Measurements from ENCODE around the gene B3GALNT1.

B3GALNT1 gene

GRCh38 chr3:161101609-161102008 is 3.5 kb downstream of the B3GALNT1 start:
- TF ChIP-seq FOXP2 (optimal IDR thresholded peaks at IDR 0.05; ENCODE audit: borderline replicate concordance, extremely low read depth, extremely low read length, insufficient read depth) (no peak), REST (IDR thresholded peaks at IDR 0.05; ENCODE audit: insufficient read depth in 1 of 2, low read depth in 2 of 2, low read length in 2 of 2) (no peak), POLR2AphosphoS5 (IDR thresholded peaks at IDR 0.05; ENCODE audit: low read depth, low read length) (no peak), SIN3A (IDR thresholded peaks at IDR 0.05; ENCODE audit: borderline replicate concordance, insufficient read depth, low read length) (no peak), TAF1 (IDR thresholded peaks at IDR 0.05; ENCODE audit: borderline replicate concordance, insufficient read depth, low read length) (no peak)

- TF ChIP-seq SIN3A (IDR thresholded peaks at IDR 0.05; ENCODE audit: borderline replicate concordance, insufficient read depth, low read length) (no peak), FOXP2 (optimal IDR thresholded peaks at IDR 0.05; ENCODE audit: borderline replicate concordance, extremely low read depth, extremely low read length, insufficient read depth) (no peak), REST (IDR thresholded peaks at IDR 0.05; ENCODE audit: insufficient read depth in 1 of 2, low read depth in 2 of 2, low read length in 2 of 2) (no peak), POLR2AphosphoS5 (IDR thresholded peaks at IDR 0.05; ENCODE audit: low read depth, low read length) (no peak), TAF1 (IDR thresholded peaks at IDR 0.05; ENCODE audit: borderline replicate concordance, insufficient read depth, low read length) (no peak)
Observed at GRCh38 chr3:161100994-161101393, 4.2 kb downstream of the B3GALNT1 start.

GRCh38 chr3:161096771-161097367 is 8.3 kb downstream of the B3GALNT1 start:
- TF ChIP-seq TAF1 (IDR thresholded peaks at IDR 0.05; ENCODE audit: borderline replicate concordance, insufficient read depth, low read length) = no peak
- no peak for TF ChIP-seq POLR2AphosphoS5 (IDR thresholded peaks at IDR 0.05; ENCODE audit: low read depth, low read length)
- no peak for TF ChIP-seq FOXP2 (optimal IDR thresholded peaks at IDR 0.05; ENCODE audit: borderline replicate concordance, extremely low read depth, extremely low read length, insufficient read depth)
- TF ChIP-seq SIN3A (IDR thresholded peaks at IDR 0.05; ENCODE audit: borderline replicate concordance, insufficient read depth, low read length) = no peak
- no peak for TF ChIP-seq REST (IDR thresholded peaks at IDR 0.05; ENCODE audit: insufficient read depth in 1 of 2, low read depth in 2 of 2, low read length in 2 of 2)

GRCh38 chr3:161093895-161094294 is 11.3 kb downstream of the B3GALNT1 start:
- TF ChIP-seq SIN3A (IDR thresholded peaks at IDR 0.05; ENCODE audit: borderline replicate concordance, insufficient read depth, low read length) (no peak), POLR2AphosphoS5 (IDR thresholded peaks at IDR 0.05; ENCODE audit: low read depth, low read length) (no peak), REST (IDR thresholded peaks at IDR 0.05; ENCODE audit: insufficient read depth in 1 of 2, low read depth in 2 of 2, low read length in 2 of 2) (no peak), FOXP2 (optimal IDR thresholded peaks at IDR 0.05; ENCODE audit: borderline replicate concordance, extremely low read depth, extremely low read length, insufficient read depth) (no peak), TAF1 (IDR thresholded peaks at IDR 0.05; ENCODE audit: borderline replicate concordance, insufficient read depth, low read length) (no peak)
